ENCODE measurements around the gene LAMA2.

DNA sequence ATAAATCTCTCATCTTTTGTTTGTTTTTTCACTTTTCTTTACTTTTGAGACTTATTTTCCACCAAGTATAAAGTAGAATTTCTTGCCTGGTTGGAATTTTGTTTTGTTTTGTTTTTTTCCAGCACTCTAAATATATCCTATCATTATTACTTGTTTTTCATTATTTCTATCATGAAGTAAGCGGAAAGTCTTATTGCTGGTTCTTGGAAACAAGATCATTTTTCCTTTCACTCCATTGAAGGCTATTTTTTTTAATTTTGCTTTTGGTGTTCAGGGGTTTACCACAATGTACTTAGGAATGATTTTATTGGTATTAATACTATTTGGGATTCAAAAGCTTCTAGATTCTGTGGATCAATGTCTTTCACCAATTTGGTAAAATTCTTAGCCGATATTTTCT is 190.1 kb downstream of the LAMA2 start:
- no peak for TF ChIP-seq POLR2A (IDR thresholded peaks at IDR 0.05)
- TF ChIP-seq, protein P1, sequence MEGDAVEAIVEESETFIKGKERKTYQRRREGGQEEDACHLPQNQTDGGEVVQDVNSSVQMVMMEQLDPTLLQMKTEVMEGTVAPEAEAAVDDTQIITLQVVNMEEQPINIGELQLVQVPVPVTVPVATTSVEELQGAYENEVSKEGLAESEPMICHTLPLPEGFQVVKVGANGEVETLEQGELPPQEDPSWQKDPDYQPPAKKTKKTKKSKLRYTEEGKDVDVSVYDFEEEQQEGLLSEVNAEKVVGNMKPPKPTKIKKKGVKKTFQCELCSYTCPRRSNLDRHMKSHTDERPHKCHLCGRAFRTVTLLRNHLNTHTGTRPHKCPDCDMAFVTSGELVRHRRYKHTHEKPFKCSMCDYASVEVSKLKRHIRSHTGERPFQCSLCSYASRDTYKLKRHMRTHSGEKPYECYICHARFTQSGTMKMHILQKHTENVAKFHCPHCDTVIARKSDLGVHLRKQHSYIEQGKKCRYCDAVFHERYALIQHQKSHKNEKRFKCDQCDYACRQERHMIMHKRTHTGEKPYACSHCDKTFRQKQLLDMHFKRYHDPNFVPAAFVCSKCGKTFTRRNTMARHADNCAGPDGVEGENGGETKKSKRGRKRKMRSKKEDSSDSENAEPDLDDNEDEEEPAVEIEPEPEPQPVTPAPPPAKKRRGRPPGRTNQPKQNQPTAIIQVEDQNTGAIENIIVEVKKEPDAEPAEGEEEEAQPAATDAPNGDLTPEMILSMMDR (IDR thresholded peaks at IDR 0.05), result no peak

Data from breast epithelium (tissue), 3 donors.